ENCODE results near the gene CARD11. TPM values are rescaled to one million over a fixed set of nuclear protein-coding genes. Genes with fewer than 3 reads are reported as not detected.

CARD11 gene
- total RNA-seq, 2 experiments from 2014 or later: 136 to 196 TPM

- Mint-ChIP-seq H3K27me3 (no peaks in the 10 kb centered on the region), H3K9me3 (ENCODE audit: low read depth) (no peaks in the 10 kb centered on the region), H3K4me3 (no peak overlapping the region), H3K4me1 (peaks cover 49% of the 10 kb centered on the region), H3K27ac (no peak overlapping the region), H3K36me3 (peaks cover 50% of the 10 kb centered on the region)
- no peak for DNase-seq
- ATAC-seq: no peak
- CTCF ChIA-PET: interaction anchor here (1.3 to 1.4 kb wide), 2 partner anchors 41 to 147 kb away, joined by 3 read pairs; no protein-coding TSS in a partner anchor
Observed at GRCh38 chr7:3007696-3008095, 36.0 kb downstream of the CARD11 start.

GRCh38 chr7:3005257-3005656, 38.4 kb downstream of the CARD11 start:
- H3K27ac Mint-ChIP-seq: no peak overlapping the region
- no peak overlapping the region for H3K4me3 Mint-ChIP-seq
- DNase-seq (no peak), ATAC-seq (no peak)
- peaks cover 65% of the 10 kb centered on the region for H3K36me3 Mint-ChIP-seq
- CTCF ChIA-PET: interaction anchor here (0.6 kb wide), 1 partner anchor 148 kb away, joined by 3 read pairs; no protein-coding TSS in a partner anchor
- H3K9me3 Mint-ChIP-seq (ENCODE audit: low read depth): no peaks in the 10 kb centered on the region
- H3K4me1 Mint-ChIP-seq: peaks cover 31% of the 10 kb centered on the region
- no peaks in the 10 kb centered on the region for H3K27me3 Mint-ChIP-seq

- no peak overlapping the region for H3K27ac Mint-ChIP-seq
- no peaks in the 10 kb centered on the region for H3K27me3 Mint-ChIP-seq
- no peak for DNase-seq
- peaks cover 69% of the 10 kb centered on the region for H3K36me3 Mint-ChIP-seq
- no peak overlapping the region for H3K4me3 Mint-ChIP-seq
- CTCF ChIA-PET: interaction anchor here (0.6 kb wide), 1 partner anchor 32 kb away, joined by 3 read pairs; no protein-coding TSS in a partner anchor
- no peak for ATAC-seq
- peaks cover 22% of the 10 kb centered on the region for H3K4me1 Mint-ChIP-seq
- H3K9me3 Mint-ChIP-seq (ENCODE audit: low read depth): no peaks in the 10 kb centered on the region
Observed at GRCh38 chr7:3003936-3004335, 39.7 kb downstream of the CARD11 start.

- Mint-ChIP-seq H3K4me1 (peaks cover 10% of the 10 kb centered on the region), H3K27ac (peak overlapping the region; percentile 12), H3K4me3 (no peak overlapping the region), H3K36me3 (peaks cover 66% of the 10 kb centered on the region), H3K27me3 (no peaks in the 10 kb centered on the region), H3K9me3 (ENCODE audit: low read depth) (no peaks in the 10 kb centered on the region)
- no peak for DNase-seq
- CTCF ChIA-PET: no interaction called here
- ATAC-seq: no peak
Observed at GRCh38 chr7:3002631-3003030, 41.0 kb downstream of the CARD11 start.

GRCh38 chr7:3000566-3000965, 43.1 kb downstream of the CARD11 start:
- Mint-ChIP-seq H3K27ac (no peak overlapping the region), H3K36me3 (peaks cover 71% of the 10 kb centered on the region), H3K27me3 (no peaks in the 10 kb centered on the region), H3K9me3 (ENCODE audit: low read depth) (peaks cover 10% of the 10 kb centered on the region), H3K4me1 (peaks cover 5% of the 10 kb centered on the region), H3K4me3 (no peak overlapping the region)
- ATAC-seq (no peak), DNase-seq (no peak)
- CTCF ChIA-PET: interaction anchor here (1.1 kb wide), 1 partner anchor 42 kb away, joined by 3 read pairs; no protein-coding TSS in a partner anchor

GRCh38 chr7:2999078-2999500, 44.6 kb downstream of the CARD11 start:
- peaks cover 21% of the 10 kb centered on the region for H3K9me3 Mint-ChIP-seq (ENCODE audit: low read depth)
- H3K27ac Mint-ChIP-seq: no peak overlapping the region
- peaks cover 5% of the 10 kb centered on the region for H3K4me1 Mint-ChIP-seq
- no peak for ATAC-seq
- no peak for DNase-seq
- H3K36me3 Mint-ChIP-seq: peaks cover 86% of the 10 kb centered on the region
- H3K27me3 Mint-ChIP-seq: no peaks in the 10 kb centered on the region
- H3K4me3 Mint-ChIP-seq: no peak overlapping the region
- CTCF ChIA-PET: interaction anchor here (1.0 kb wide), 1 partner anchor 112 kb away, joined by 3 read pairs; no protein-coding TSS in a partner anchor

GRCh38 chr7:2997014-2997413, 46.7 kb downstream of the CARD11 start:
- Mint-ChIP-seq H3K4me1 (peaks cover 5% of the 10 kb centered on the region), H3K36me3 (peaks cover 91% of the 10 kb centered on the region), H3K27me3 (no peaks in the 10 kb centered on the region), H3K27ac (no peak overlapping the region), H3K9me3 (ENCODE audit: low read depth) (peaks cover 23% of the 10 kb centered on the region), H3K4me3 (no peak overlapping the region)
- ATAC-seq (no peak), DNase-seq (no peak)
- CTCF ChIA-PET: interaction anchor here (1.1 kb wide), 2 partner anchors 24 to 158 kb away, joined by 3 read pairs; no protein-coding TSS in a partner anchor

GRCh38 chr7:2996141-2996540, 47.5 kb downstream of the CARD11 start:
- Mint-ChIP-seq H3K4me1 (peaks cover 4% of the 10 kb centered on the region), H3K9me3 (ENCODE audit: low read depth) (peaks cover 25% of the 10 kb centered on the region), H3K4me3 (no peak overlapping the region), H3K36me3 (peaks cover 90% of the 10 kb centered on the region), H3K27ac (no peak overlapping the region), H3K27me3 (no peaks in the 10 kb centered on the region)
- ATAC-seq: no peak
- CTCF ChIA-PET: no interaction called here
- no peak for DNase-seq

- Mint-ChIP-seq H3K4me3 (no peak overlapping the region), H3K27me3 (no peaks in the 10 kb centered on the region), H3K36me3 (peaks cover 82% of the 10 kb centered on the region), H3K4me1 (peaks cover 6% of the 10 kb centered on the region), H3K9me3 (ENCODE audit: low read depth) (peaks cover 26% of the 10 kb centered on the region), H3K27ac (no peak overlapping the region)
- no peak for ATAC-seq
- CTCF ChIA-PET: interaction anchor here (0.8 to 1.2 kb wide), 4 partner anchors 17 to 96 kb away, joined by 3 read pairs; no protein-coding TSS in a partner anchor
- no peak for DNase-seq
Observed at GRCh38 chr7:2993868-2994267, 49.8 kb downstream of the CARD11 start.

- Mint-ChIP-seq H3K4me1 (peaks cover 8% of the 10 kb centered on the region), H3K9me3 (ENCODE audit: low read depth) (peaks cover 26% of the 10 kb centered on the region), H3K27me3 (no peaks in the 10 kb centered on the region), H3K4me3 (no peak overlapping the region), H3K27ac (no peak overlapping the region), H3K36me3 (peaks cover 83% of the 10 kb centered on the region)
- ATAC-seq (no peak), DNase-seq (no peak)
- CTCF ChIA-PET: interaction anchor here (0.8 to 1.2 kb wide), 3 partner anchors 17 to 72 kb away, joined by 3 read pairs; no protein-coding TSS in a partner anchor
Observed at GRCh38 chr7:2993396-2993795, 50.3 kb downstream of the CARD11 start.

GRCh38 chr7:2990949-2991470, 52.7 kb downstream of the CARD11 start:
- Mint-ChIP-seq H3K9me3 (ENCODE audit: low read depth) (peaks cover 20% of the 10 kb centered on the region), H3K4me3 (no peak overlapping the region), H3K27ac (peak overlapping the region; percentile 26), H3K36me3 (peaks cover 76% of the 10 kb centered on the region), H3K4me1 (peaks cover 12% of the 10 kb centered on the region), H3K27me3 (no peaks in the 10 kb centered on the region)
- DNase-seq: no peak
- ATAC-seq: no peak
- CTCF ChIA-PET: no interaction called here

- Mint-ChIP-seq H3K36me3 (peaks cover 62% of the 10 kb centered on the region), H3K4me1 (peaks cover 50% of the 10 kb centered on the region)
Observed at GRCh38 chr7:2986561-2986960, 57.1 kb downstream of the CARD11 start.

GRCh38 chr7:2985866-2986265, 57.8 kb downstream of the CARD11 start:
- CTCF ChIA-PET: no interaction called here
- ATAC-seq (no peak), DNase-seq (no peak)
- Mint-ChIP-seq H3K4me1 (peaks cover 54% of the 10 kb centered on the region), H3K27ac (no peak overlapping the region), H3K4me3 (no peak overlapping the region), H3K9me3 (ENCODE audit: low read depth) (no peaks in the 10 kb centered on the region), H3K36me3 (peaks cover 64% of the 10 kb centered on the region), H3K27me3 (no peaks in the 10 kb centered on the region)

More at GRCh38 chr7:2986561-2986960, 57.1 kb downstream of the CARD11 start:
- CTCF ChIA-PET: no interaction called here
- no peak for ATAC-seq
- H3K9me3 Mint-ChIP-seq (ENCODE audit: low read depth): peaks cover 4% of the 10 kb centered on the region
- DNase-seq: no peak
- no peaks in the 10 kb centered on the region for H3K27me3 Mint-ChIP-seq
- no peak overlapping the region for H3K4me3 Mint-ChIP-seq
- H3K27ac Mint-ChIP-seq: no peak overlapping the region

GRCh38 chr7:2984091-2984490, 59.6 kb downstream of the CARD11 start:
- CTCF ChIA-PET: interaction anchor here (0.9 to 1.1 kb wide), 3 partner anchors 9 to 119 kb away, joined by 3 read pairs; no protein-coding TSS in a partner anchor
- no peak overlapping the region for H3K4me3 Mint-ChIP-seq
- DNase-seq (no peak), ATAC-seq (no peak)
- H3K4me1 Mint-ChIP-seq: peaks cover 66% of the 10 kb centered on the region
- H3K27me3 Mint-ChIP-seq: no peaks in the 10 kb centered on the region
- no peaks in the 10 kb centered on the region for H3K9me3 Mint-ChIP-seq (ENCODE audit: low read depth)
- peaks cover 65% of the 10 kb centered on the region for H3K36me3 Mint-ChIP-seq
- peak overlapping the region; percentile 82 for H3K27ac Mint-ChIP-seq
